ENCODE results near the gene CHD1.

DNA sequence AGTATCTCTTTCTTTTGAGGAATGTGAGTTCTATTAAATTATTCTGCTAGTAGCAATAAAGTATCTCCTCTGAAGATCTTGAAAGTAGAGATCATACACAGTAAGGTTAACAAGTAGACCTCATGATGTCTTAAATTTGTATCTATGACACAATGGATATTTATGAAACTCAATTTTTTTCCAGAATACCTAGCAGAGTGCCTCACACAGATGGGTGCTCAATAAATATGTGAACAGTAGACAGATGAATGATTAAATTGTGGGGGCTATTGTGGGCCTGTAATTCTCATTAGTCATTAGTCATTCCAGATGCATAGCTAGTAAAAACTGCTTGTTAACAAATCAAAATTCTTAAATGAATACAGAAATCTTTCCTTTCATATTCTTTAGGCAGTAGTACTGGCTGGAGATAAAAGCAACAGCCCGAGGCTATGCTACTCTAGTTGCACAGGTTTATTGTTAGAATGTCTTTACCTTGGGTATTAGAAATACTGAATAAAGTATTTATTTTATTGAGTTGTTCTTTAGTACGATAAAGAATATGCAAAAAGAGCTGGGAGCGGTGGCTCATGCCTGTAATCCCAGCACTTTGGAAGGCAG is 22.0 kb downstream of the CHD1 start:
- TF ChIP-seq, protein P1, sequence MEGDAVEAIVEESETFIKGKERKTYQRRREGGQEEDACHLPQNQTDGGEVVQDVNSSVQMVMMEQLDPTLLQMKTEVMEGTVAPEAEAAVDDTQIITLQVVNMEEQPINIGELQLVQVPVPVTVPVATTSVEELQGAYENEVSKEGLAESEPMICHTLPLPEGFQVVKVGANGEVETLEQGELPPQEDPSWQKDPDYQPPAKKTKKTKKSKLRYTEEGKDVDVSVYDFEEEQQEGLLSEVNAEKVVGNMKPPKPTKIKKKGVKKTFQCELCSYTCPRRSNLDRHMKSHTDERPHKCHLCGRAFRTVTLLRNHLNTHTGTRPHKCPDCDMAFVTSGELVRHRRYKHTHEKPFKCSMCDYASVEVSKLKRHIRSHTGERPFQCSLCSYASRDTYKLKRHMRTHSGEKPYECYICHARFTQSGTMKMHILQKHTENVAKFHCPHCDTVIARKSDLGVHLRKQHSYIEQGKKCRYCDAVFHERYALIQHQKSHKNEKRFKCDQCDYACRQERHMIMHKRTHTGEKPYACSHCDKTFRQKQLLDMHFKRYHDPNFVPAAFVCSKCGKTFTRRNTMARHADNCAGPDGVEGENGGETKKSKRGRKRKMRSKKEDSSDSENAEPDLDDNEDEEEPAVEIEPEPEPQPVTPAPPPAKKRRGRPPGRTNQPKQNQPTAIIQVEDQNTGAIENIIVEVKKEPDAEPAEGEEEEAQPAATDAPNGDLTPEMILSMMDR (IDR thresholded peaks at IDR 0.05) = no peak
- no peak for TF ChIP-seq POLR2A (IDR thresholded peaks at IDR 0.05)

Measured in breast epithelium (tissue), 3 donors.